Stimulated activated CD8-positive, alpha-beta memory T cell treated with anti-CD3 and anti-CD28 coated beads, Interleukin-12 subunit alpha, Interleukin-12 subunit beta, amount 100 ng/mL, for 24 hours (primary cell): ENCODE data around the gene SIX4.

Experiments
- DNase-seq: peaks from one replicate; pipeline ENCODE4 v3.0.0-alpha.2; 2020; ENCODE audit errors: extremely low read depth

The SIX4 gene

GRCh38 chr14:60722107-60722356 is 2.1 kb downstream of the SIX4 start:
- DNase-seq, result no peak

GRCh38 chr14:60721326-60722106 is 2.6 kb downstream of the SIX4 start:
- DNase-seq, result no peak

GRCh38 chr14:60720962-60721325 is 3.2 kb downstream of the SIX4 start:
- no peak for DNase-seq

- DNase-seq, result no peak
Observed at GRCh38 chr14:60720391-60720790, 3.8 kb downstream of the SIX4 start.

GRCh38 chr14:60713513-60713912 is 10.6 kb downstream of the SIX4 start:
- DNase-seq, result no peak

GRCh38 chr14:60710494-60710893 is 13.7 kb downstream of the SIX4 start:
- no peak for DNase-seq

- DNase-seq, result no peak
Observed at GRCh38 chr14:60707858-60708257, 16.3 kb downstream of the SIX4 start.

GRCh38 chr14:60705100-60705499 is 19.1 kb downstream of the SIX4 start:
- DNase-seq, result no peak

GRCh38 chr14:60700598-60700997 is 23.6 kb downstream of the SIX4 start:
- no peak for DNase-seq

GRCh38 chr14:60695327-60695726 is 28.8 kb downstream of the SIX4 start:
- no peak for DNase-seq

- DNase-seq, result no peak
Observed at GRCh38 chr14:60691383-60692113, 32.6 kb downstream of the SIX4 start.

- no peak for DNase-seq
Observed at GRCh38 chr14:60686865-60687264, 37.3 kb downstream of the SIX4 start.

- DNase-seq, result no peak
Observed at GRCh38 chr14:60684203-60684602, 39.9 kb downstream of the SIX4 start.

- DNase-seq, result no peak
Observed at GRCh38 chr14:60681271-60681670, 42.9 kb downstream of the SIX4 start.

GRCh38 chr14:60680511-60680910 is 43.6 kb downstream of the SIX4 start:
- DNase-seq, result no peak

GRCh38 chr14:60679566-60680258 is 44.4 kb downstream of the SIX4 start:
- DNase-seq, result no peak

- no peak for DNase-seq
Observed at GRCh38 chr14:60677701-60678100, 46.5 kb downstream of the SIX4 start.

- DNase-seq, result no peak
Observed at GRCh38 chr14:60670989-60671388, 53.2 kb downstream of the SIX4 start.

GRCh38 chr14:60668431-60669112 is 55.6 kb downstream of the SIX4 start:
- DNase-seq, result no peak

- no peak for DNase-seq
Observed at GRCh38 chr14:60665177-60665550, 59.0 kb downstream of the SIX4 start.

GRCh38 chr14:60662982-60663381 is 61.2 kb downstream of the SIX4 start:
- DNase-seq, result no peak

GRCh38 chr14:60661721-60662120 is 62.4 kb downstream of the SIX4 start:
- no peak for DNase-seq
